OCI-LY1 (cell line): ENCODE results near the gene ENO3.

Experiments used
- H2AFZ ChIP-seq: fragments of 200-600 bp; sonication (generic), shearing (Covaris generic); 2 replicates; pipeline ENCODE4 v1.6.0; 2014; ENCODE audit warnings: antibody characterized with exemption, mild to moderate bottlenecking, low read length
- H3F3A ChIP-seq: fragments of 200-600 bp; sonication (generic), shearing (Covaris generic); 2 replicates; pipeline ENCODE4 v1.6.0; 2014; ENCODE audit warnings: mild to moderate bottlenecking, antibody characterized with exemption, low read length, moderate library complexity; ENCODE audit not compliant: insufficient read depth
- H3K27ac ChIP-seq: fragments of 200-600 bp; sonication (generic); 2 replicates; pipeline ENCODE4 v1.5.1; 2014; ENCODE audit warnings: low read length, mixed run types, mild to moderate bottlenecking, low read depth; ENCODE audit not compliant: poor library complexity, severe bottlenecking
- H3K27me3 ChIP-seq: fragments of 200-600 bp; sonication (generic); 2 replicates; pipeline ENCODE4 v1.6.0; 2014; ENCODE audit warnings: antibody characterized with exemption, mild to moderate bottlenecking, low read length, moderate library complexity; ENCODE audit not compliant: insufficient read depth
- H3K36me3 ChIP-seq: fragments of 200-600 bp; sonication (generic); 2 replicates; pipeline ENCODE4 v1.6.1; 2014; ENCODE audit warnings: mild to moderate bottlenecking, antibody characterized with exemption, low read length, moderate library complexity, mixed read lengths; ENCODE audit not compliant: insufficient read depth
- H3K4me1 ChIP-seq: fragments of 200-600 bp; sonication (generic); 2 replicates; pipeline ENCODE4 v1.5.1; 2014; ENCODE audit warnings: mild to moderate bottlenecking, low read length, moderate library complexity; ENCODE audit not compliant: insufficient read depth, severe bottlenecking
- H3K4me2 ChIP-seq: fragments of 200-600 bp; sonication (generic), shearing (Covaris generic); 2 replicates; pipeline ENCODE4 v1.6.1; 2014; ENCODE audit warnings: low read length
- H3K4me3 ChIP-seq: fragments of 200-600 bp; sonication (generic); 2 replicates; pipeline ENCODE4 v1.5.1; 2014; ENCODE audit warnings: low read length, low read depth, mild to moderate bottlenecking, mixed read lengths; ENCODE audit not compliant: poor library complexity, severe bottlenecking
- H3K79me2 ChIP-seq: fragments of 200-600 bp; shearing (Covaris generic); 2 replicates; pipeline ENCODE4 v1.6.1; 2016; ENCODE audit warnings: mixed run types, low read length, mixed read lengths; ENCODE audit not compliant: insufficient read depth
- H3K9ac ChIP-seq: fragments of 200-600 bp; sonication (generic), shearing (Covaris generic); 2 replicates; pipeline ENCODE4 v1.6.1; 2014; ENCODE audit warnings: mild to moderate bottlenecking, low read length, mixed read lengths
- H3K9me2 ChIP-seq: fragments of 200-600 bp; sonication (generic), shearing (Covaris generic); 2 replicates; pipeline ENCODE4 v1.6.1; 2014; ENCODE audit warnings: low read depth, mild to moderate bottlenecking, low read length, mixed read lengths
- H3K9me3 ChIP-seq: fragments of 200-600 bp; shearing (Covaris generic); 2 replicates; pipeline ENCODE4 v1.6.1; 2014; ENCODE audit warnings: low read length, mixed read lengths
- H4K20me1 ChIP-seq: fragments of 200-600 bp; sonication (generic), shearing (Covaris generic); 2 replicates; pipeline ENCODE4 v1.6.0; 2016; ENCODE audit warnings: mild to moderate bottlenecking, low read length; ENCODE audit not compliant: insufficient read depth
- CTCF ChIP-seq: fragments of 200-600 bp; sonication (generic), shearing (Covaris generic); IDR thresholded peaks from 2 replicates; pipeline ENCODE4 v1.5.1; 2017; ENCODE audit warnings: mild to moderate bottlenecking, antibody characterized with exemption, low read length, moderate library complexity, mixed read lengths
- EZH2 ChIP-seq: fragments of 200-600 bp; sonication (generic), shearing (Covaris generic); IDR thresholded peaks from 2 replicates; pipeline ENCODE4 v1.8.0; 2017; ENCODE audit warnings: borderline replicate concordance, mixed run types, mild to moderate bottlenecking, antibody characterized with exemption, low read length, moderate library complexity, mixed read lengths

Gene ENO3

GRCh38 chr17:5002121-5002788, 51.3 kb downstream of the ENO3 start:
- no peak overlapping the region for H3K9ac ChIP-seq
- H3K4me1 ChIP-seq, result peaks cover 14% of the 10 kb centered on the region
- H3F3A ChIP-seq, result no peaks in the 10 kb centered on the region
- no peaks in the 10 kb centered on the region for H3K27me3 ChIP-seq
- H3K9me3 ChIP-seq, result no peaks in the 10 kb centered on the region
- TF ChIP-seq CTCF (no peak), EZH2 (no peak)
- no peaks in the 10 kb centered on the region for H4K20me1 ChIP-seq
- no peak overlapping the region for H3K4me2 ChIP-seq
- H2AFZ ChIP-seq, result no peak overlapping the region
- H3K9me2 ChIP-seq, result no peaks in the 10 kb centered on the region
- peaks cover 39% of the 10 kb centered on the region for H3K36me3 ChIP-seq
- H3K27ac ChIP-seq, result no peak overlapping the region
- H3K79me2 ChIP-seq, result no peaks in the 10 kb centered on the region
- H3K4me3 ChIP-seq, result no peak overlapping the region

DNA sequence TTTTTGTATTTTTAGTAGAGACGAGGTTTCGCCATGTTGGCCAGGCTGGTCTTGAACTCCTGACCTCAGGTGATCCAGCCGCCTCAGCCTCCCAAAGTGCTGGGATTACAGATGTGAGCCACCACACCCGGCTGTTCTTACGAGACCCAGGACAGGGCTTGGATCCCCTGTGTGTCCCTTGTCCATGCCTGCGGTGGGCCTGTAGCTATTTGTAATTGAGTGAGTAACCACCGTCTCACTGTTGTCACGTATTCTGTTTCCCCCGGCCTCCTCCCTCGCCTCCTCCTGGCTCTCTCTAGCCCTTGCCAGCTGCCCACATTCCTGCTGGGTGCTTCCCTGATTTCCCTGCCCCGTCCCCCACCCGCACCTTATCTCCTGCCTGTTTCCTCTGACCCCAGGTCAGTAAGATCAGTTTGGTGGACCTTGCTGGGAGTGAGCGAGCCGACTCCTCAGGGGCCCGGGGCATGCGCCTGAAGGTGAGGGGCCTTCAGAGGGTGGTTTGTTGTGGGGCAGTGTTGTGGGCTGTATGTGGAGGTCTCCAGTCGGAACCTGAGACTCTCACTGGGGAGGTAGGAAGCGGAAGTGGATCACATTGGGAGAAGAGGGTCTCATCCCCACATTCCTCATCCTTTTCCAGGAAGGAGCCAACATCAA, 52.4 kb downstream of the ENO3 start:
- Histone ChIP-seq H3K4me2 (no peak overlapping the region), H3F3A (no peaks in the 10 kb centered on the region), H3K36me3 (peaks cover 49% of the 10 kb centered on the region), H3K79me2 (no peaks in the 10 kb centered on the region), H3K27me3 (no peaks in the 10 kb centered on the region), H4K20me1 (no peaks in the 10 kb centered on the region), H3K9me3 (no peaks in the 10 kb centered on the region), H2AFZ (no peak overlapping the region), H3K4me3 (no peak overlapping the region), H3K9ac (no peak overlapping the region), H3K4me1 (peaks cover 13% of the 10 kb centered on the region), H3K27ac (no peak overlapping the region), H3K9me2 (no peaks in the 10 kb centered on the region)
- TF ChIP-seq EZH2, result no peak
- TF ChIP-seq CTCF, result no peak
